Fibroblast of pulmonary artery (primary cell): ENCODE measurements around the gene PTGIS.

Experiments
- DNase-seq: peaks from one replicate; pipeline ENCODE4 v3.0.0-alpha.2; 2010; ENCODE audit warnings: low read depth
- H3K4me3 ChIP-seq: replicated peaks from 2 replicates; pipeline ENCODE4 v1.5.1; 2011; ENCODE audit warnings: low read depth, mild to moderate bottlenecking, control low read depth, low read length, moderate library complexity
- TF ChIP-seq, protein P1 (sequence below): IDR thresholded peaks from 2 replicates; pipeline ENCODE4 v1.5.1; 2011; ENCODE audit warnings: mild to moderate bottlenecking, control low read depth, low read length, inconsistent platforms; ENCODE audit errors: missing control alignments

PTGIS gene

DNA sequence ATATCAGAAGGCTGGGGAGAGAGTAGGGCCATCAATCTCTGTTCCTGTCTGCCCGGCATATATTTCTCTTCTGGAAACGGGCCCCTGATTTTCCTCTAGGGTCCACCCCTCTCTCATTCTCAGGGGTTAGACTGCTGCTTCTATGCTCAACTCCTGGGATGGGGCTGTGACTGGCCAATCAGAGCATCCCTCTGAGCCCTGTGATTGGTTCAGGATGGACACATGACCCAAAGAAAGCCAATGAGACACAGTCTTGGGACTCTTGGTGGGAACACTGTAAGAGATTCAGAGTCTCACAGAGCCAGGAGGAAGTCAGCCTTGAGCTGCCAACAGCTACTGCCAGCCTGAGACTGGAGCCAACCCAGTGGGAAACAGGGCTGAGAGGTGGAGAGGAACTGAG, 54.4 kb downstream of the PTGIS start:
- TF ChIP-seq, protein P1, sequence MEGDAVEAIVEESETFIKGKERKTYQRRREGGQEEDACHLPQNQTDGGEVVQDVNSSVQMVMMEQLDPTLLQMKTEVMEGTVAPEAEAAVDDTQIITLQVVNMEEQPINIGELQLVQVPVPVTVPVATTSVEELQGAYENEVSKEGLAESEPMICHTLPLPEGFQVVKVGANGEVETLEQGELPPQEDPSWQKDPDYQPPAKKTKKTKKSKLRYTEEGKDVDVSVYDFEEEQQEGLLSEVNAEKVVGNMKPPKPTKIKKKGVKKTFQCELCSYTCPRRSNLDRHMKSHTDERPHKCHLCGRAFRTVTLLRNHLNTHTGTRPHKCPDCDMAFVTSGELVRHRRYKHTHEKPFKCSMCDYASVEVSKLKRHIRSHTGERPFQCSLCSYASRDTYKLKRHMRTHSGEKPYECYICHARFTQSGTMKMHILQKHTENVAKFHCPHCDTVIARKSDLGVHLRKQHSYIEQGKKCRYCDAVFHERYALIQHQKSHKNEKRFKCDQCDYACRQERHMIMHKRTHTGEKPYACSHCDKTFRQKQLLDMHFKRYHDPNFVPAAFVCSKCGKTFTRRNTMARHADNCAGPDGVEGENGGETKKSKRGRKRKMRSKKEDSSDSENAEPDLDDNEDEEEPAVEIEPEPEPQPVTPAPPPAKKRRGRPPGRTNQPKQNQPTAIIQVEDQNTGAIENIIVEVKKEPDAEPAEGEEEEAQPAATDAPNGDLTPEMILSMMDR = no peak
- no peak for DNase-seq

GRCh38 chr20:49513009-49513408, 54.9 kb downstream of the PTGIS start:
- DNase-seq = no peak
- TF ChIP-seq, protein P1 = no peak
- H3K4me3 ChIP-seq = no peak overlapping the region

More for the DNA sequence above, 54.4 kb downstream of the PTGIS start:
- H3K4me3 ChIP-seq = no peak overlapping the region

- no peak overlapping the region for H3K4me3 ChIP-seq
- TF ChIP-seq, protein P1 = no peak
- DNase-seq = no peak
Observed at GRCh38 chr20:49511788-49512525, 56.0 kb downstream of the PTGIS start.

- TF ChIP-seq, protein P1 = no peak
- DNase-seq = peak; percentile 90
- no peak overlapping the region for H3K4me3 ChIP-seq
Observed at GRCh38 chr20:49510562-49511122, 57.3 kb downstream of the PTGIS start.

DNA sequence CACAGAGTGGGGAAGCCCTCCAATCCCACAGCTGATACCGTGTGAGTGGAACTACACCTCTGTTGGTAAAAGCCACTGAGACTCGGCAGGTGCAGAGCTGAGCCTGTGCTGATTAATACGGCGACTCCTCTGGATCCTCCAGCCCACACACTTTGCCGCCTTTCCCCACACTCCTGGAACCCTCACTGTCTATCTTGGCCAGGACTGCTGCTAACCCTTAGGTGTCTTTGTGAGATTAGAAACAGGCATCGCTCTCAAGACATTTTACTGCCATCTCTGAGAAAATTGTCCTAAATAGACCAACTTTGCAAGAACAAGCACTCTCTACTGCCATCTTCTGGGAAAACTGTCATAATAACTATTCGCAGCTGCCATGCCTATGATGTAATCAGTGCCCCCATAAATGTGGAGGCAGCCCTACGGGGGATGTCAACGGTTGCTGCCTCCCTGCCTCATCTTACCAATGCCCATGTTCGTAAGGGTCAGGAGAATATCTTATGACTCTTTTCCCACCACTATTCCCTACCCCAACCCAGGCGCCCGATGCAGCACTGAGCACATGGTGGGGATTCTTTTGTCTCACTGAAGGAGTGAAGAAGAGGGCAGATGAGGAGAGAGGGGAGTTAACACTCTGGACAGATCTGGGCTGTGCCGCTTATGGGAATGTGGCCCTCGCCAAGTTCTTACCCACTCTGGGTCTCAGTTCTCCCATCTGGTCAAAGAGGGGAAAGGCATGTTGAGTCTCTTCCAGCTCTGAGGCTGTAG, 59.3 kb downstream of the PTGIS start:
- DNase-seq = peak; percentile 64
- TF ChIP-seq, protein P1 = peak; percentile 59
- H3K4me3 ChIP-seq = no peak overlapping the region

DNA sequence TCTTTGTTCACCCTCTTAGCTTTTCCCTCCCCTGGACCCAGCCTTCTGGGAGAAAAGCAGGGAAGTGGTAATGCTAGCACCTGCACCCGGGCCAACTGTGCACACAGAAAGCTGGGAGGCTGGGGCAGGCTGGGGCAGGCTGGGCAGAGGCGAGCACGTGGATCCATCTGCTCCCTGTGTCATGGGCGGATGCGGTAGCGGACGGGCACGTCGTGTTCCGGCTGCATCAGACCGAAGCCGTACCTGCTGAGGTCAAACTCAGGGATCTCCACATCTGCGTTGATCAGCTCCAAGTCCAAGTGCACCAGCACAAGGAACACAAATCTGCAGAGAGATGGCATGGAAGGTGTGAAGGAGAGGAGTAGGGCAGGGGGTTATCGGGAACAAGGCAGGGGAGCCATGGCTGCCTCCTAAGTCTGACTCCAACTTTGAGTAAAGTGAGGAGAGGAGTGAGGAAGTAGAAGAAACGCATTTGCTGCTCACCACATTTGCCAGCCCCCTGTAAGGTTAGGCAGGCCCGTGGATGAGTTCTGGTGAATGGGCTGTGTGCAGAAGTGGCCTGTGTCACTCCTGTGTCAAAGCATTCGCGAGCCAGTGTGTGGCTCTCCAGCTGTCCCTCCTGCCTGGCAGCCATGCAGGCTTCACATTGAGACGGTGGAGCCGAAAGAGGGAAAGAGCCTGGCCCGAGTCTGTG, 60.0 kb downstream of the PTGIS start:
- no peak for DNase-seq
- TF ChIP-seq, protein P1 = no peak
- no peak overlapping the region for H3K4me3 ChIP-seq
